Stimulated activated CD4-positive, alpha-beta T cell treated with anti-CD3 and anti-CD28 coated beads, Interleukin-1b, Interleukin-23, amount 100 ng/mL, for 4 hours (primary cell): ENCODE measurements around the gene HOXC12.

ENCODE experiments used
- DNase-seq, 2 donors: peaks; one replicate each; pipeline ENCODE4 v3.0.0-alpha.2; 2020; ENCODE audit warnings: low read depth in 2 of 2

Gene HOXC12

GRCh38 chr12:53940443-53941014 lies 14.2 kb upstream of the HOXC12 start:
- DNase-seq, result no peak

GRCh38 chr12:53941187-53941586 lies 13.5 kb upstream of the HOXC12 start:
- DNase-seq, result no peak

- DNase-seq, result no peak
These were observed 13.0 kb upstream of the HOXC12 start for GRCh38 chr12:53941750-53942149.

- DNase-seq, result no peak
These were observed 12.2 kb upstream of the HOXC12 start for GRCh38 chr12:53942467-53942997.

- no peak for DNase-seq
These were observed 10.5 kb upstream of the HOXC12 start for GRCh38 chr12:53944209-53944608.

- no peak for DNase-seq
These were observed 9.5 kb upstream of the HOXC12 start for GRCh38 chr12:53944907-53945847.

- no peak for DNase-seq
These were observed 7.0 kb upstream of the HOXC12 start for GRCh38 chr12:53947743-53948142.

- DNase-seq, result no peak
These were observed 5.8 kb upstream of the HOXC12 start for GRCh38 chr12:53948650-53949593.

- DNase-seq, result no peak
These were observed 4.9 kb upstream of the HOXC12 start for GRCh38 chr12:53949631-53950436.

- no peak for DNase-seq
These were observed 4.3 kb upstream of the HOXC12 start for GRCh38 chr12:53950437-53950773.

GRCh38 chr12:53950789-53951576 lies 3.7 kb upstream of the HOXC12 start:
- DNase-seq, result no peak

GRCh38 chr12:53951577-53952334 lies 2.9 kb upstream of the HOXC12 start:
- DNase-seq, result no peak

- DNase-seq, result no peak
These were observed 2.4 kb upstream of the HOXC12 start for GRCh38 chr12:53952335-53952694.

GRCh38 chr12:53952871-53953734 lies 1.6 kb upstream of the HOXC12 start:
- DNase-seq, result no peak

- no peak for DNase-seq
These were observed 641 bp upstream of the HOXC12 start for GRCh38 chr12:53953831-53954693.

GRCh38 chr12:53955036-53955775 lies 503 bp downstream of the HOXC12 start:
- no peak for DNase-seq

GRCh38 chr12:53955776-53956250 lies 1.1 kb downstream of the HOXC12 start:
- DNase-seq, result no peak
